Stomach (tissue), 9 donors: ENCODE measurements around the gene POU3F3. TPM values are rescaled to one million over a fixed set of nuclear protein-coding genes. Genes with fewer than 3 reads are reported as not detected.

ENCODE experiments used
- DNase-seq, 2 donors: peaks; one replicate each; pipeline versions ENCODE4 v3.0.0 to v3.0.0-alpha.2; 2013 to 2019
- H3K27ac ChIP-seq, 5 donors: fragments of 200-600 bp in 4 of 5; sonication (generic) in 4 of 5; one replicate each; pipeline ENCODE4 v1.5.1; 2013 to 2019; ENCODE audit warnings: mild to moderate bottlenecking in 1 of 5, moderate library complexity in 1 of 5
- H3K27me3 ChIP-seq, 3 donors: fragments of 200-600 bp; sonication (generic); one replicate each; pipeline ENCODE4 v1.5.1; 2017 to 2019; ENCODE audit warnings: mixed run types in 1 of 3
- H3K36me3 ChIP-seq, 4 donors: fragments of 200-600 bp; sonication (generic); 1 replicate in 3 of 4; 2 replicates in 1 of 4; pipeline ENCODE4 v1.5.1; 2016 to 2019
- H3K4me1 ChIP-seq, 4 donors: fragments of 200-600 bp; sonication (generic); one replicate each; pipeline ENCODE4 v1.5.1; 2016 to 2019
- H3K4me3 ChIP-seq, 4 donors: fragments of 200-600 bp; sonication (generic) in 3 of 4; one replicate each; pipeline ENCODE4 v1.5.1; 2016 to 2019; ENCODE audit warnings: mild to moderate bottlenecking in 1 of 4
- H3K9me3 ChIP-seq, 4 donors: fragments of 200-600 bp; sonication (generic); one replicate each; pipeline ENCODE4 v1.5.1; 2016 to 2019
- EP300 ChIP-seq: sonication (generic); formaldehyde crosslinking; IDR thresholded peaks from one replicate; pipeline ENCODE4 v1.6.1; 2017; ENCODE audit warnings: antibody characterized with exemption
- POLR2A ChIP-seq, 4 donors: fragments of 450-650 bp; IDR thresholded peaks; one replicate each; pipeline ENCODE4 v1.6.1; 2016; ENCODE audit warnings: antibody characterized with exemption in 4 of 4, control low read depth in 2 of 4, mild to moderate bottlenecking in 1 of 4, moderate library complexity in 1 of 4
- POLR2AphosphoS5 ChIP-seq, 3 donors: sonication (generic); formaldehyde crosslinking; IDR thresholded peaks; one replicate each; pipeline ENCODE4 v1.6.1; 2016; ENCODE audit warnings: antibody characterized with exemption in 3 of 3
- WGBS, 5 donors: extraction: QIAGEN DNeasy Blood & Tissue Kit in 3 of 5; methylation state at CpG; one replicate each; pipeline versions ENCODE4 v1.1.5 to v1.1.7; 2013 to 2018; 5-methylcytosine and 5-hydroxymethylcytosine counted together
- intact Hi-C: fragments of 100-400 bp; cut with DNase I; formaldehyde crosslinking; loops from one replicate; pipeline ENCODE4 v1.15.1; 2023; ENCODE audit warnings: low total_unique reads
- polyA plus RNA-seq, 3 donors: library from polyadenylated mRNA; stranded (reverse); fragments of 200-250 nt; gene quantifications; one replicate each; pipeline ENCODE4 v1.2.3, GENCODE V29; 2013
- total RNA-seq, 5 donors: library from RNA; depleted of rRNA; stranded (reverse); fragments of >200 nt; gene quantifications; one replicate each; pipeline versions ENCODE4 v1.1.0 to v1.2.3, GENCODE V29; 2014 to 2016
- TF ChIP-seq, protein P1 (sequence below), 7 experiments: fragments of 450-650 bp in 4 of 7; fragments of 200-600 bp in 3 of 7; sonication (generic) in 3 of 7; IDR thresholded peaks; one replicate each; pipeline ENCODE4 v1.5.1; 2016 to 2019; ENCODE audit warnings: antibody characterized with exemption in 7 of 7, control low read depth in 2 of 7, mild to moderate bottlenecking in 1 of 7
- donor health status: healthy with polysubstance abuse.
- donor health status: Bipolar disorder and iron deficiency.
- donor health status: healthy.

The POU3F3 gene
- total and polyA plus RNA-seq, 8 donors, result 0.37 to 0.93 TPM; not detected in 6

DNA sequence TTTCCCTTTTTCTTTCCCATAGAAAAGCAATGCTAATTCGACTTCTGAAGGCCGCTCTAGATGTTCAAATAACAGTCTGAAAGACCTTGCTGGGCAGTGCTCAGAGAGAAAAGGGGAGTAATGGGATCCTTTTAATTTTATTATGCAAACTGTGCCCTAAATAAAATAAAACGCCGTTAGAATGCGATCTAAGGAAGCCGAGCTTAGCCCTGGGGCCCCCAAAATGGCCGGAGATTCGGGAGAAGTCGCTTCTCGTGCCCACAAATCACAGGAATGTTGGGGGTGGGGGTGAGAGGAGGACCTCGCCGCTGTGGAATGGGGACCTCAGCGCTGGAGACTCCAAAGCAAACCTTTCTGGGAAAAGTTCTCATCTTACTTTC is 8.4 kb upstream of the POU3F3 start:
- intact Hi-C loops, result no loop called here
- 5 to 11% (median 7%) methylated on average over 13 of the region's 13 CpGs for WGBS, 5 donors
- Histone ChIP-seq H3K36me3 (no peaks in the 10 kb centered on the region), H3K4me1 (peaks cover 10 to 41% (median 26%) of the 10 kb centered on the region in 4 donors), H3K4me3 (peak overlapping the region in 1 of 4 donors; percentile 36), H3K27me3 (peaks cover 33 to 97% (median 87%) of the 10 kb centered on the region in 3 donors), H3K9me3 (no peaks in the 10 kb centered on the region), H3K27ac (peak overlapping the region in 2 of 5 donors; percentile 9 to 65)
- DNase-seq, result no peak
- TF ChIP-seq EP300 (no peak), POLR2A (IDR thresholded peaks at IDR 0.05) (no peak), POLR2AphosphoS5 (IDR thresholded peaks at IDR 0.05) (no peak)
- TF ChIP-seq, protein P1, sequence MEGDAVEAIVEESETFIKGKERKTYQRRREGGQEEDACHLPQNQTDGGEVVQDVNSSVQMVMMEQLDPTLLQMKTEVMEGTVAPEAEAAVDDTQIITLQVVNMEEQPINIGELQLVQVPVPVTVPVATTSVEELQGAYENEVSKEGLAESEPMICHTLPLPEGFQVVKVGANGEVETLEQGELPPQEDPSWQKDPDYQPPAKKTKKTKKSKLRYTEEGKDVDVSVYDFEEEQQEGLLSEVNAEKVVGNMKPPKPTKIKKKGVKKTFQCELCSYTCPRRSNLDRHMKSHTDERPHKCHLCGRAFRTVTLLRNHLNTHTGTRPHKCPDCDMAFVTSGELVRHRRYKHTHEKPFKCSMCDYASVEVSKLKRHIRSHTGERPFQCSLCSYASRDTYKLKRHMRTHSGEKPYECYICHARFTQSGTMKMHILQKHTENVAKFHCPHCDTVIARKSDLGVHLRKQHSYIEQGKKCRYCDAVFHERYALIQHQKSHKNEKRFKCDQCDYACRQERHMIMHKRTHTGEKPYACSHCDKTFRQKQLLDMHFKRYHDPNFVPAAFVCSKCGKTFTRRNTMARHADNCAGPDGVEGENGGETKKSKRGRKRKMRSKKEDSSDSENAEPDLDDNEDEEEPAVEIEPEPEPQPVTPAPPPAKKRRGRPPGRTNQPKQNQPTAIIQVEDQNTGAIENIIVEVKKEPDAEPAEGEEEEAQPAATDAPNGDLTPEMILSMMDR (IDR thresholded peaks at IDR 0.05), result no peak

DNA sequence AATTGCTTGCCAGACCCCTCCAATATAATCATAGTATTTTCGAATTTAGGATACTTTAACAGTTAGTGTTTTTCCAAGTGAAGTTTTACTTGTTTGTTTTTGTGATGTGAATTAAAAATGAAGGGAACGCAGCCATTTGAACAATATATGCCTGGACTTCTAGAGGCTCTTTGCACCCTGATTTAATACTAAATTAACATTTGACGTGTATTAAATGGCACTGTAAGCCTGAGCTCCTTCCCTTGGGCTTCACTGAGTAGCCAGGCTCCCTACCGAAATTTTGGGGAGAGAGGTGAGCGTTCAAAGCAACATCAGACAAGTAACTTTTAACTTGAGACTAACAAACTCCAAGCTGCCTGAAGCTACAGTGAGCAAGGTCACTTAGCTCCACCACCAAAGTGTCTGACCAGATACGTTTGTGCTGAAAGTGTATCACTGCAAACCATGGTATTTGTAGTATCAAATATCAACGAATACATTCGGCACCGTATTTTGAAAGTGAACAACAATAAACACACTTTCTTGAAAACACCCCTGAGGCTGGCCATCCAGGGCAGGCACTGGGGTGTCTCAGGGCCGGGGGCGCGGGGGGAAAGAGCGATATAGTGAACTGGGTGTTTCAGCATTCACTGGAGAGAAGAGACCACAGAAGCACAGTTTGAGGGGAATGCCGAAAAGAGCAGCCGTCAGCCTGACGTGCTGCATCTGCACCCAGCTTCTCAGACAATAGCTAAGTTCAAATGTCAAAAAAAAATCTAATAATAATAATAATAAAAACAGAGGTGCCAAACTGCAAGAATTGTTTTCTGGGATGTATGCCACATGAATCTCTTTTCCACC is 7.7 kb upstream of the POU3F3 start:
- DNase-seq, result no peak
- Histone ChIP-seq H3K4me1 (peaks cover 10 to 41% (median 26%) of the 10 kb centered on the region in 4 donors), H3K27me3 (peaks cover 36 to 100% (median 93%) of the 10 kb centered on the region in 3 donors), H3K36me3 (no peaks in the 10 kb centered on the region), H3K4me3 (no peak overlapping the region), H3K27ac (peak overlapping the region in 1 of 5 donors; percentile 65), H3K9me3 (no peaks in the 10 kb centered on the region)
- intact Hi-C loops, result no loop called here
- 5 to 14% (median 8%) methylated on average over 16 of the region's 16 CpGs for WGBS, 5 donors
- TF ChIP-seq POLR2AphosphoS5 (IDR thresholded peaks at IDR 0.05) (no peak), POLR2A (IDR thresholded peaks at IDR 0.05) (no peak), EP300 (no peak)
- TF ChIP-seq, protein P1 (IDR thresholded peaks at IDR 0.05), result no peak

GRCh38 chr2:104846786-104847585 is 6.9 kb upstream of the POU3F3 start:
- no peak for TF ChIP-seq POLR2AphosphoS5 (IDR thresholded peaks at IDR 0.05)
- TF ChIP-seq EP300, result no peak
- TF ChIP-seq POLR2A (IDR thresholded peaks at IDR 0.05), result no peak
- TF ChIP-seq, protein P1 (IDR thresholded peaks at IDR 0.05), result no peak
- H3K27me3 ChIP-seq, result peaks cover 44 to 100% (median 94%) of the 10 kb centered on the region in 3 donors
- WGBS, 5 donors, result 16 to 30% (median 18%) methylated on average over 9 of the region's 9 CpGs
- peaks cover 14 to 48% (median 32%) of the 10 kb centered on the region in 4 donors for H3K4me1 ChIP-seq
- H3K4me3 ChIP-seq, result no peak overlapping the region
- H3K36me3 ChIP-seq, result no peaks in the 10 kb centered on the region
- intact Hi-C loops, result no loop called here
- DNase-seq, result no peak
- peak overlapping the region in 1 of 5 donors; percentile 65 for H3K27ac ChIP-seq
- H3K9me3 ChIP-seq, result no peaks in the 10 kb centered on the region

- intact Hi-C loops, result no loop called here
- no peak overlapping the region for H3K27ac ChIP-seq
- no peak overlapping the region for H3K4me3 ChIP-seq
- no peaks in the 10 kb centered on the region for H3K9me3 ChIP-seq
- no peak for TF ChIP-seq POLR2A (IDR thresholded peaks at IDR 0.05)
- TF ChIP-seq EP300, result no peak
- TF ChIP-seq, protein P1 (IDR thresholded peaks at IDR 0.05), result no peak
- no peak for TF ChIP-seq POLR2AphosphoS5 (IDR thresholded peaks at IDR 0.05)
- no peak for DNase-seq
- peaks cover 38 to 100% (median 94%) of the 10 kb centered on the region in 3 donors for H3K27me3 ChIP-seq
- WGBS, 5 donors, result 12 to 21% (median 16%) methylated on average over 5 of the region's 5 CpGs
- H3K4me1 ChIP-seq, result peaks cover 21 to 51% (median 36%) of the 10 kb centered on the region in 4 donors
- no peaks in the 10 kb centered on the region for H3K36me3 ChIP-seq
Measured at GRCh38 chr2:104847586-104848160, 6.2 kb upstream of the POU3F3 start.
